Liver (tissue), 2 donors: ENCODE measurements around the gene AXIN1.

Experiments used
- CTCF ChIP-seq: fragments of 150-350 bp; IDR thresholded peaks from 2 replicates; pipeline ENCODE4 v1.5.1; 2017; ENCODE audit warnings: improper control_type of control experiment, low read depth, low read length; ENCODE audit not compliant: missing input control
- ZBTB33 ChIP-seq: IDR thresholded peaks from 2 replicates; pipeline ENCODE4 v1.6.1; 2016; ENCODE audit warnings: antibody characterized with exemption
- donor health status: healthy.

GRCh38 chr16:287298-287811 is 65.2 kb downstream of the AXIN1 start:
- TF ChIP-seq ZBTB33 = no peak
- TF ChIP-seq CTCF = no peak
